Myocyte (in vitro differentiated cells): Measurements from ENCODE around the gene NRDC. TPM values are rescaled to one million over a fixed set of nuclear protein-coding genes. Genes with fewer than 3 reads are reported as not detected.
"Not testable (repeated sequence)": the region's sequence is repeated elsewhere in the genome, so short reads cannot be mapped to it uniquely, and the experiment has no call there.

Experiments
- DNase-seq: peaks from one replicate; pipeline ENCODE4 v3.0.0-alpha.2; 2012; ENCODE audit warnings: low read depth
- polyA plus RNA-seq: library from polyadenylated mRNA; unstranded; fragments of >200 nt; gene quantifications from one replicate; pipeline ENCODE4 v1.2.1, GENCODE V29; 2012; ENCODE audit warnings: missing spikeins
- total RNA-seq: library from RNA; depleted of rRNA; stranded (reverse); fragments of >200 nt; gene quantifications from 2 replicates; pipeline ENCODE4 v1.2.3, GENCODE V29; 2014

NRDC gene
- total RNA-seq = 67.8 and 84.5 TPM in 2 replicates
- polyA plus RNA-seq = 102 TPM

- peak; percentile 100 for DNase-seq
Measured at GRCh38 chr1:51878616-51879336, at the start of gene NRDC. NRDC (minus strand) TSS chr1:51878727; CDS start chr1:51878615, 112 bp downstream.

DNA sequence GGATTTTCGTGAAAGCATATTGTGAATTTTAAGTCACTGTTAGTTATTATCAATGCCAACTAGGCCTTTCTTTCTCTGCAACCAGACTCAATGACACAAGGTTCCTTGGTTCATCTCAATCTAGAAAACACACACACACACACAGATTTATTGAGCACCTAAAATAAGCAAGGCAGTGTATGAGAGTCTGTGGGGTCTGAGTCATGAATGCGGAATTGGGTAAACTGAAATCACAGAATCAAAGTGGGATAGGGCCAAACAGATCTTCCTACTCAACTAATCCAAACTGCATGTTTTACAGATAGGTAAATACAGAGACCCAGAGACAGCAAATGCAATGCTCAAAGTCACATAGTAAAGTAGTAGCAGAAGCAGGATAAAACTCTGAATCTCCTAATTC, 48.5 kb upstream of the NRDC start:
- no peak for DNase-seq

- DNase-seq = peak; percentile 20
Measured at GRCh38 chr1:51926171-51926812, 47.8 kb upstream of the NRDC start.

GRCh38 chr1:51924455-51924854, 45.9 kb upstream of the NRDC start:
- no peak for DNase-seq

DNA sequence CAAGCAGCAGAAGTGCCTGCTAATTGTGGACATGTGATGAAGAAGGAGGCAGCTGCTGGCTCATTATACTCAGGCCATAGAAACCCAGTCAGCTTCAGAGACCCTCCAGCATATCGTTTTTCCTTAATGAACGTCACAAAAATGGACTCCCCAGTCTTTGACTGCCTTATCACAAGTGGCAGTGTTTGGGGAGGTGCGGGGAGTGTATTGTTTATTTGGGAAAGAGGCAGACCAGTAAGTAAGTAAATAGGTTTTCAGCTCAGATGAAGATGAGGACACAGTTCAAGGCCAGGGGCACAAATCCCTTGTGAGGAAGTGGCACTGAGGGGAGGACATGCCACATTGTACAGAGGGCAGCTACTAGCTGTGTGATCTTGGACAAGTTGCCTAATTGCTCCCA, 43.5 kb upstream of the NRDC start:
- DNase-seq = no peak

GRCh38 chr1:51920130-51920529, 41.6 kb upstream of the NRDC start:
- no peak for DNase-seq

GRCh38 chr1:51919684-51920083, 41.2 kb upstream of the NRDC start:
- no peak for DNase-seq

DNA sequence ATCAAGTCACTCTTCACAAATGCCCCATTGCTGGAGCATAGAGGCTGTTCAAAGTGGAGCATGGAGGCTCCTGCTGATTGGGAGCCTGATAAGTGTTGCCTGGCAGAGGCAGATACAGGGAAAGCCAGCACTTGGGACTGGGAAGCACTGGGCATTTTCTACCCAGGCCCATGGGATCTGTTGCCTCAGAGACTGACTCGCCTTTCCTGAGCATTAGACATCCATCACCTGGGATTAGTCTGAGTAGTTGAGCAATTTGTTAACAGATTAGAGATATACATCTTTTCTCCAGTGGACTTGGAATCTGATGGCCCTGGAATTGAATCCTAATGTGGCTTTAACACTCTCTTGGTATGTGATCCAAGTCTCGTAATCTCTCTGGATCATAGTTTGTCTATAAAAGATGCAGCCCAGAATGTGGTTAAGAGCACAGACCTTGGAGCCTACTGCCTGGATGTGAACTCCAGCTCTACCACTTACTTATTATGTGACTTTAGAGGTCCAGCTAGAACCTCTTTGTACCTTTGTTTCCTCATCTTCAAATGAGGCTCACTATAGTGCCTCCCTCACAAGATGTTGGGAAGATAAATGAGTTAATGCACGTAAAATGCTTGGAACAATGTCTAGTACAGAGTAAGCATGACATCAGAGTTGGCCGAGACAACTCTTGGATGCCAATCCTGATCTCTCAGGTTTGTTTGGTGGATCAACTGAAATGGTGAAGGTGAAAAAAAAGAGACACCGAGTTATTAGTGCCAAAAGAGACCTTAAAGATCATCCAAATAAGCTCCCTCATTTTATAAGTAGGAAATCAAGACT, 38.3 kb upstream of the NRDC start:
- no peak for DNase-seq

DNA sequence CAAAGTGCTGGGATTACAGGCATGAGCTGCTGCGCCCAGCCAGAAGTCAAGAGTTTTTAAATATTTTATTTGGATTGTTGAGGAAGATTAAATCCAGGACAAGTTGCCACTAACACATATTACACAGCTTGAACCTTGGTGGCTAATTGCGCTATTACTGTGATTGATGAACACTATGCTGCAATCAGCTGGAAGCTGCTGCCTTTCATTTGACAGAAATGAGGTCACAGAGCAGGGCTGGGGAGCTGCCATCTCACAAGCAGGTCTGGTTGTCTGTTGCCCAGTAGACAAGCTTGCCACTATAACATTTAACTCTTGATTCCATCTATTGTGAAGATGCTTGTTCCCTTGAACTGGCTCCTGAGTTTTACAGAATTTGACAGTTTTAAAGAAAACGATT, 37.4 kb upstream of the NRDC start:
- DNase-seq = no peak

DNA sequence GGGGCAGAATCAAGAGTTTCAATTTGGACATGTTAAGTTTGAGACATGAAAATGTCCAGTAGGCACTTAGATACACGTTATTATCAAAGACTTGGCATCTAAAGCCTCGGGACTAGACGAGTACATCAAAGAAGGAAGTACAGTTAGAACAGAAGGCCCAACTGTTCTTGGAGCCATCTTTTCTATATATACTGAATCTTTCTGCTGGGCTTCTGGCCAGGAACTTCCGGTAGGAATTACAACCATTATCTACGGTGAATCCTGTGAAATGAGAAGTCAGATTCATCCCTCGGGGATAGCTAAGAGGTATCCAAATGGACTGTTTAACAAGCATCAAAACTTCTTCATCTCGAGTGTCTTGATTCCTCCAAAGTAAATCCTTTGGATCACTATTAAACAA, 34.4 kb upstream of the NRDC start:
- DNase-seq = no peak

DNA sequence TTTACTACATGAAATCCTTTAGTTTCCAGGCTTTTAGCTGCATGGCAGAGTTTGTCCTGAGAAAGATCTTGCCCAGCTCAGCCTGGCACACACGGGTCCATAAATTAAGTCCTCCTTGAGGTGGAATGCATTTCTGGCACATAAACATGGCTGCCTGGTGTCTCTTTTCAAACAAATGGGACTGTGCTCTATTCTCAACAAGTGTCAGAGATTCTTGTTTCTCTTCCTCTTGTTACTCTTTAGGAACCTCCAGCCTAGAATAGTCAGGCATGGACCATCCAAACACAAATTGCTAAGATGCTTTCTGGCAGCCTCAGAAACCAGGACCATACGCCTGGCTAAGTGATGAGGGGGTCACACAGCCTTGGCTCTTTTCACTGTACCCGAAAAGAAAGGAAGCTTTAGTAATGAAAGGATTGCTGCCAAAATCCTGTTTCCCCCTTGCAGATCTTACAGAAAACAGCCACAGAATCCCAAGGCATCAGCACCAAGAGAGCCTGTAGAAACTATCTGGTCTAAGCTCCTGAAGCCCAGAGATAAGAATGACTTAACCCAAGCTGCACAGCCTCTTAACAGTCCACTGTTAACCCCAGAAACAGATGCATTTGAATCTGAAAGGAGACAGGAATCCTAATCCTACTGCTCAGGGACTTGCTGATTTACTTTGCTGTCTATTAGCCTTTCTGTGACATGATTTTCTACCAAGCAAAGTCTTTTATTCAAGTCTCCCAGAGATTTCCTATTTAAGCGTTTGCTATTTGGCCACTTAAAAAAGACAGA, 31.9 kb upstream of the NRDC start:
- DNase-seq = no peak

GRCh38 chr1:51908499-51908898, 30.0 kb upstream of the NRDC start:
- DNase-seq = no peak

GRCh38 chr1:51907079-51907702, 28.7 kb upstream of the NRDC start:
- DNase-seq = no peak

DNA sequence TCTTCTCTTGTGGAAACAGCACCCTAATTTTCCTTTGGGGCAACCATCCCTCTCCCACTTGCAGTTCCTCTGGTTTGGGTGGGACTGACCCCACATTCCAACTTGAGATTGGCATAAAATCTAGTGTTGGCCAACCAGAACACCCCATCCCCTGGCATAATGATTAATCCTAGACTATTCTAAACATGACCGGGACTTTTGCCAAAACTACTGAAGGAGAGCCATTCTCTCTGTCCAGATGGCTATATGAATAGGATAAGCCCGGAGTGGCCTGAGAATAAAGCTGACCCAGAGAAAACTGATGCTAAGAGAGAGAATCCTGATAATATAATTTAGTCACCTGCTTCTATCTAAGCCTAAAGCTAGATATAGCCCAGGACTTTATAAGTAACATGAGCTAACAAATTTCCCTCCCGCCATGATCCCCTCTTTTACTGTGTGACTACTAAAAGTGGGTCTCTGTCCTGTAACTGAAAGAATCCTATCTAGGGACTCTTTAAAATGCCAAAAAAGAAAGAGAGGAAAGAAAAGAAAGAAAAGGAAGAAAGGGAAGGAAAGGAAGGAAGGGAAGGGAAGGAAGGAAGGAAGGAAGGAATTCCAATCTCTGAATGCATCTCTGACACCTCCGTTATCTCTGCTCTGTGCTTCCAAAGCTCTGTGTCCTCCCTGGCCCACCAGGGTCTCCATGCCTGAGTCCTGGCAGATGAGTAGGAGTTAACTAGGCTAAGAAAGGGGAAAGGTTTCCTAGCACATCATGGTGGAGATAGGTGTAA, 28.0 kb upstream of the NRDC start:
- no peak for DNase-seq

GRCh38 chr1:51902456-51902855, 23.9 kb upstream of the NRDC start:
- DNase-seq = no peak

GRCh38 chr1:51901151-51901550, 22.6 kb upstream of the NRDC start:
- DNase-seq = no peak

GRCh38 chr1:51899022-51899421, 20.5 kb upstream of the NRDC start:
- no peak for DNase-seq

- DNase-seq = peak; percentile 29
Measured at GRCh38 chr1:51898090-51898734, 19.7 kb upstream of the NRDC start.

- DNase-seq = no peak
Measured at GRCh38 chr1:51897699-51898031, 19.1 kb upstream of the NRDC start.

DNA sequence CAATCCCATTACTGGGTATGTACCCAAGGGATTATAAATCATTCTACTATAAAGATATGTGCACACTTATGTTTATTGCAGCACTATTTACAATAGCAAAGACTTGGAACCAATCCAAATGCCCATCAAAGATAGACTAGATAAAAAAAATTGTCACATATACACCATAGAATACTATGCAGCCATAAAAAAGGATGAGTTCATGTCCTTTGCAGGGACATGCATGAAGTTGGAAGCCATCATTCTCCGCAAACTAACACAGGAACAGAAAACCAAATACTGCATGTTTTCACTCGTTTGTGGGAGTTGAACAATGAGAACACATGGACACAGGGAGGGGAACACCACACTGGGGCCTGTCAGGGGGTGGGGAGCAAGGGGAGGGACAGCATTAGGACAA, 16.2 kb upstream of the NRDC start:
- DNase-seq = not testable (repeated sequence)
